Activated B cell treated with CpG ODN at 0.5 μM for 24 hours (primary cell): Measurements from ENCODE around the gene TMEM245. TPM values are rescaled to one million over a fixed set of nuclear protein-coding genes. Genes with fewer than 3 reads are reported as not detected.

Experiments used
- ATAC-seq: fragments of 200-7000 bp; cut with Tn5 transposase; one replicate; pipeline ENCODE4 v1.10.0; 2021; ENCODE audit warnings: low read depth, mild to moderate bottlenecking, moderate library complexity
- CTCF ChIA-PET: fragments of 350-600 bp; sonication (Branson Sonifier 250); formaldehyde crosslinking; loops from one replicate; lab custom pipeline; 2021; ENCODE audit warnings: antibody characterized with exemption; lab: Charles Lee
- POLR2A ChIA-PET: fragments of 350-600 bp; sonication (Branson Sonifier 250); formaldehyde crosslinking; loops from one replicate; lab custom pipeline; 2021; ENCODE audit warnings: antibody characterized with exemption; lab: Charles Lee
- DNase-seq: peaks from one replicate; pipeline ENCODE4 v3.0.0; 2022
- H3K27ac Mint-ChIP-seq: one replicate; pipeline ENCODE4 v1.8.0; 2020; ENCODE audit warnings: mixed read lengths
- H3K27me3 Mint-ChIP-seq: one replicate; pipeline ENCODE4 v1.8.0; 2021; ENCODE audit warnings: mixed read lengths
- H3K36me3 Mint-ChIP-seq: one replicate; pipeline ENCODE4 v1.8.0; 2021; ENCODE audit warnings: low read depth, mixed read lengths
- H3K4me1 Mint-ChIP-seq: one replicate; pipeline ENCODE4 v1.8.0; 2021; ENCODE audit warnings: mixed read lengths
- H3K4me3 Mint-ChIP-seq: one replicate; pipeline ENCODE4 v1.8.0; 2020; ENCODE audit warnings: mild to moderate bottlenecking, mixed read lengths
- H3K9me3 Mint-ChIP-seq: one replicate; pipeline ENCODE4 v1.8.0; 2020; ENCODE audit warnings: mixed read lengths
- CTCF ChIP-seq: fragments of 200-600 bp; IDR thresholded peaks from one replicate; pipeline ENCODE4 v1.8.0; 2022; ENCODE audit warnings: antibody characterized with exemption, mild to moderate bottlenecking
- intact Hi-C: fragments of 100-400 bp; cut with micrococcal nuclease; formaldehyde crosslinking; loops from one replicate; pipeline ENCODE4 v1.15.1; 2024
- total RNA-seq: library from RNA; stranded (reverse); gene quantifications from 2 replicates; pipeline ENCODE4 v1.2.3, GENCODE V29; 2022

Gene TMEM245
- total RNA-seq, 1 donor from 2014 or later, result 20.6 TPM

- no peak for TF ChIP-seq CTCF
- DNase-seq (peak; percentile 88), ATAC-seq (peak; percentile 96)
- POLR2A ChIA-PET, result interaction anchor here (0.6 kb wide), 1 partner anchor 1729 kb away, joined by 3 read pairs; no protein-coding TSS in a partner anchor
- peak within 1 kb of the TSS; percentile 72 for H3K27ac Mint-ChIP-seq
- CTCF ChIA-PET, result no interaction called here
- H3K27me3 Mint-ChIP-seq, result peaks cover 9% of the 10 kb centered on the region
- peak within 1 kb of the TSS; percentile 92 for H3K4me3 Mint-ChIP-seq
- intact Hi-C loops, result loop anchor here (1.0 to 10.0 kb wide), 6 partner anchors 79 to 1728 kb away; partner anchors contain the start of genes ABITRAM, ELP1, EPB41L4B and KLF4
- peaks cover 38% of the 10 kb centered on the region for H3K4me1 Mint-ChIP-seq
- H3K9me3 Mint-ChIP-seq, result no peaks in the 10 kb centered on the region
- peaks cover 4% of the 10 kb centered on the region for H3K36me3 Mint-ChIP-seq
Observed at GRCh38 chr9:109012876-109013678, 106.7 kb downstream of the TMEM245 start, which contains the start of gene CTNNAL1. Gene CTNNAL1, minus strand, starts transcription at chr9:109013499. Its CDS starts 57 bp downstream, at chr9:109013442.

- ATAC-seq (peak; percentile 6), DNase-seq (peak; percentile 17)
- H3K4me3 Mint-ChIP-seq, result peak overlapping the region; percentile 92
- POLR2A ChIA-PET, result interaction anchor here (0.6 kb wide), 1 partner anchor 1728 kb away, joined by 3 read pairs; no protein-coding TSS in a partner anchor
- peak overlapping the region; percentile 66 for H3K27ac Mint-ChIP-seq
- intact Hi-C loops, result loop anchor here (10.0 kb wide), 4 partner anchors 313 to 1727 kb away; partner anchors contain the start of genes EPB41L4B, KLF4, RAD23B and TXN
- H3K4me1 Mint-ChIP-seq, result peaks cover 32% of the 10 kb centered on the region
- peaks cover 9% of the 10 kb centered on the region for H3K27me3 Mint-ChIP-seq
- H3K36me3 Mint-ChIP-seq, result peaks cover 4% of the 10 kb centered on the region
- H3K9me3 Mint-ChIP-seq, result no peaks in the 10 kb centered on the region
- TF ChIP-seq CTCF, result no peak
- CTCF ChIA-PET, result no interaction called here
Observed at GRCh38 chr9:109012009-109012875, 107.5 kb downstream of the TMEM245 start.

- H3K4me1 Mint-ChIP-seq, result peaks cover 28% of the 10 kb centered on the region
- H3K27me3 Mint-ChIP-seq, result peaks cover 9% of the 10 kb centered on the region
- no peak overlapping the region for H3K27ac Mint-ChIP-seq
- no peak for DNase-seq
- no peak for TF ChIP-seq CTCF
- ATAC-seq, result no peak
- ChIA-PET CTCF (no interaction called here), POLR2A (no interaction called here)
- H3K36me3 Mint-ChIP-seq, result peaks cover 4% of the 10 kb centered on the region
- no peaks in the 10 kb centered on the region for H3K9me3 Mint-ChIP-seq
- intact Hi-C loops, result loop anchor here (10.0 kb wide), 4 partner anchors 314 to 1726 kb away; partner anchors contain the start of genes EPB41L4B, KLF4, RAD23B and TXN
- H3K4me3 Mint-ChIP-seq, result peak overlapping the region; percentile 13
Observed at GRCh38 chr9:109011231-109011671, 108.5 kb downstream of the TMEM245 start.

GRCh38 chr9:109010746-109011145 is 109.0 kb downstream of the TMEM245 start:
- Mint-ChIP-seq H3K4me1 (peaks cover 24% of the 10 kb centered on the region), H3K27me3 (peaks cover 9% of the 10 kb centered on the region), H3K9me3 (no peaks in the 10 kb centered on the region), H3K4me3 (no peak overlapping the region), H3K36me3 (peaks cover 4% of the 10 kb centered on the region), H3K27ac (no peak overlapping the region)
- ATAC-seq (no peak), DNase-seq (no peak)
- TF ChIP-seq CTCF, result no peak
- CTCF ChIA-PET, result no interaction called here
- intact Hi-C loops, result loop anchor here (10.0 kb wide), 4 partner anchors 314 to 1726 kb away; partner anchors contain the start of genes EPB41L4B, KLF4, RAD23B and TXN
- POLR2A ChIA-PET, result no interaction called here
